ENCODE data around the gene TBCD. TPM values are rescaled to one million over a fixed set of nuclear protein-coding genes. Genes with fewer than 3 reads are reported as not detected.

TBCD gene
- total RNA-seq, 1 experiment from 2014 or later: 129 TPM

GRCh38 chr17:82979718-82980117 lies 227.9 kb downstream of the TBCD start:
- H3K79me1 ChIP-seq (ENCODE audit: insufficient read depth, low read depth, low read length, poor library complexity, severe bottlenecking): no peaks in the 10 kb centered on the region
- TF ChIP-seq CTCF (conservative IDR thresholded peaks at IDR 0.05): no peak

More at GRCh38 chr17:82979718-82980117, 227.9 kb downstream of the TBCD start:
- H3K79me2 ChIP-seq (ENCODE audit: insufficient read depth, low read length): no peaks in the 10 kb centered on the region
- no peak overlapping the region for H2BK12ac ChIP-seq (ENCODE audit: insufficient read length, low read depth, low read length)
- H3K4me1 ChIP-seq (ENCODE audit: insufficient read depth, low read length): no peaks in the 10 kb centered on the region
- no peaks in the 10 kb centered on the region; a peak in 1 of 7 replicates for H3K36me3 Mint-ChIP-seq (ENCODE audit: insufficient read depth in 1 of 3, low read depth in 3 of 3)
- H3K23ac ChIP-seq (ENCODE audit: insufficient read length, low read depth, low read length): no peak overlapping the region
- H3K4me1 Mint-ChIP-seq: peaks cover 10 to 14% of the 10 kb centered on the region in 2 experiments
- H2BK5ac ChIP-seq (ENCODE audit: insufficient read length, low read length): no peak overlapping the region
- H3K9me3 ChIP-seq (ENCODE audit: control insufficient read depth, low read depth, low read length): no peaks in the 10 kb centered on the region
- no peak overlapping the region for H4K91ac ChIP-seq (ENCODE audit: insufficient read length, low read depth, low read length)
- H2BK120ac ChIP-seq (ENCODE audit: low read depth, low read length, poor library complexity, severe bottlenecking): no peak overlapping the region
- H3K18ac ChIP-seq (ENCODE audit: insufficient read length, low read depth, low read length): no peak overlapping the region
- no peak overlapping the region for H4K8ac ChIP-seq (replicated peaks; ENCODE audit: insufficient read length, low read depth, low read length)
- H3K14ac ChIP-seq (ENCODE audit: insufficient read depth, low read length): no peak overlapping the region
- H3K27me3 Mint-ChIP-seq (ENCODE audit: low read depth): no peaks in the 10 kb centered on the region
- no peak overlapping the region for H2BK15ac ChIP-seq (ENCODE audit: low read depth, low read length)
- no peak overlapping the region for H3T11ph ChIP-seq (ENCODE audit: low read length)
- H4K20me1 ChIP-seq (ENCODE audit: control insufficient read depth, insufficient read depth, insufficient read length): no peaks in the 10 kb centered on the region
- no peaks in the 10 kb centered on the region for H3K27me3 ChIP-seq (ENCODE audit: insufficient read depth, low read length)
- no peak overlapping the region for H3K27ac Mint-ChIP-seq
- H3K4me2 ChIP-seq (ENCODE audit: insufficient read depth, insufficient read length, low read length): no peak overlapping the region
- H3K9me3 Mint-ChIP-seq: no peaks in the 10 kb centered on the region
- WGBS (ENCODE audit: extremely low coverage, insufficient read length, low lambda C conversion rate): no CpG with 5 or more reads among the region's 1 CpG
- no peak overlapping the region for H2BK20ac ChIP-seq (ENCODE audit: low read depth, low read length, poor library complexity, severe bottlenecking)
- H3K4me3 Mint-ChIP-seq: no peak overlapping the region
- no peak overlapping the region for H4K5ac ChIP-seq (ENCODE audit: insufficient read length, low read depth, low read length)
- H2AK5ac ChIP-seq (ENCODE audit: insufficient read length, low read length): no peak overlapping the region
- no peaks in the 10 kb centered on the region for H3K23me2 ChIP-seq (ENCODE audit: insufficient read length, low read depth, low read length, poor library complexity, severe bottlenecking)
- no peak overlapping the region for H2AFZ ChIP-seq (ENCODE audit: low read length)
- DNase-seq: no peak
- no peak overlapping the region for H3K9ac ChIP-seq (ENCODE audit: extremely low read depth, insufficient read length, low read length)
- no peak overlapping the region for H3K27ac ChIP-seq (ENCODE audit: insufficient read length, low read depth, low read length)
- H3K56ac ChIP-seq (ENCODE audit: insufficient read length, low read depth, low read length): no peak overlapping the region
- H3K4ac ChIP-seq (ENCODE audit: low read depth, low read length): no peak overlapping the region
